SK-N-SH (cell line): ENCODE measurements around the gene ACSS2.

Source experiments
- CTCF ChIP-seq: fragments of 200-600 bp; sonication (generic); IDR thresholded peaks from 2 replicates; pipeline ENCODE4 v1.6.1; 2017; ENCODE audit warnings: antibody characterized with exemption, mild to moderate bottlenecking, moderate library complexity
- ELF1 ChIP-seq: IDR thresholded peaks from 2 replicates; pipeline ENCODE4 v1.4.0; 2012
- EP300 ChIP-seq, 2 experiments: IDR thresholded peaks; 2 replicates each; pipeline versions ENCODE4 v1.4.0 to v1.6.1; 2012; ENCODE audit warnings: borderline replicate concordance in 1 of 2, low read depth in 1 of 2, low read length in 1 of 2
- EZH2phosphoT487 ChIP-seq: fragments of 200-600 bp; sonication (generic); IDR thresholded peaks from 2 replicates; pipeline ENCODE4 v1.6.1; 2017; ENCODE audit warnings: low read depth, mixed run types, mild to moderate bottlenecking, antibody characterized with exemption, moderate library complexity, borderline replicate concordance
- NFIC ChIP-seq: IDR thresholded peaks from 2 replicates; pipeline ENCODE4 v1.4.0; 2012; ENCODE audit warnings: borderline replicate concordance
- POLR2AphosphoS5 ChIP-seq: IDR thresholded peaks from 2 replicates; pipeline ENCODE4 v1.6.1; 2012; ENCODE audit warnings: low read depth, low read length
- RCOR1 ChIP-seq: fragments of 150-350 bp; IDR thresholded peaks from 2 replicates; pipeline ENCODE4 v1.6.1; 2017; ENCODE audit warnings: antibody characterized with exemption, low read length
- SIN3A ChIP-seq: IDR thresholded peaks from 2 replicates; pipeline ENCODE4 v1.6.1; 2012; ENCODE audit warnings: low read depth, mild to moderate bottlenecking, low read length, moderate library complexity, borderline replicate concordance
- SMC3 ChIP-seq: IDR thresholded peaks from 2 replicates; pipeline ENCODE4 v1.6.1; 2012; ENCODE audit warnings: low read depth, low read length, improper control_type of control experiment
- USF2 ChIP-seq: fragments of 150-350 bp; IDR thresholded peaks from 2 replicates; pipeline ENCODE4 v1.6.1; 2017; ENCODE audit warnings: antibody characterized with exemption, low read length, low read depth, borderline replicate concordance
- YY1 ChIP-seq: IDR thresholded peaks from 2 replicates; pipeline ENCODE4 v1.4.0; 2012; ENCODE audit warnings: low read depth, mild to moderate bottlenecking
- ZBTB33 ChIP-seq: IDR thresholded peaks from 2 replicates; pipeline ENCODE4 v1.4.0; 2012; ENCODE audit warnings: low read depth, borderline replicate concordance

- peak; percentile 38 for TF ChIP-seq CTCF
- no peak for TF ChIP-seq RCOR1
- TF ChIP-seq EZH2phosphoT487: no peak
- no peak for TF ChIP-seq NFIC
- no peak for TF ChIP-seq YY1
- TF ChIP-seq EP300 (IDR thresholded peaks at IDR 0.05; ENCODE audit: borderline replicate concordance in 1 of 2, low read depth in 1 of 2, low read length in 1 of 2): no peak
- no peak for TF ChIP-seq POLR2AphosphoS5
- TF ChIP-seq ELF1: no peak
- no peak for TF ChIP-seq USF2
- TF ChIP-seq SIN3A: no peak
- TF ChIP-seq ZBTB33: no peak
- TF ChIP-seq SMC3: no peak
These were observed 71.6 kb downstream of the ACSS2 start for GRCh38 chr20:34948030-34948429.
